PC-3 (cell line): Measurements from ENCODE around the gene SLC35D1. TPM values are rescaled to one million over a fixed set of nuclear protein-coding genes. Genes with fewer than 3 reads are reported as not detected.

Experiments
- ATAC-seq: fragments of 200-7000 bp; cut with Tn5 transposase; 2 replicates; pipeline ENCODE4 v1.9.1; 2020; ENCODE audit warnings: mild to moderate bottlenecking, moderate library complexity
- BruUV-seq: library from RNA; stranded (reverse); fragments of 400-500 nt; replicated peaks from 2 replicates; lab custom pipeline; 2021; lab: Mats Ljungman, UMichigan
- CTCF ChIA-PET: fragments of 300-600 bp; sonication (Branson Sonifier 250); formaldehyde crosslinking; loops from one replicate; lab custom pipeline; 2022; ENCODE audit warnings: antibody characterized with exemption; lab: Charles Lee
- POLR2A ChIA-PET: fragments of 300-600 bp; sonication (Branson Sonifier 250); formaldehyde crosslinking; loops from one replicate; lab custom pipeline; 2022; ENCODE audit warnings: antibody characterized with exemption; ENCODE audit not compliant: unreplicated experiment; lab: Charles Lee
- DNase-seq: peaks from one replicate; pipeline ENCODE4 v3.0.0-alpha.2; 2015
- H2AFZ ChIP-seq: fragments of 300-600 bp; sonication (generic); 2 replicates; pipeline ENCODE4 v1.6.0; 2016; ENCODE audit warnings: antibody characterized with exemption, low read length
- H3F3A ChIP-seq: fragments of 300-600 bp; sonication (generic); one replicate; pipeline ENCODE4 v1.6.0; 2017; ENCODE audit warnings: antibody characterized with exemption, low read length, control low read depth, mild to moderate bottlenecking; ENCODE audit not compliant: unreplicated experiment
- H3K27ac ChIP-seq: fragments of 300-600 bp; sonication (generic); 2 replicates; pipeline ENCODE4 v1.5.1; 2016; ENCODE audit warnings: mild to moderate bottlenecking, low read length
- H3K27me3 ChIP-seq: fragments of 300-600 bp; sonication (generic); 2 replicates; pipeline ENCODE4 v1.6.1; 2016; ENCODE audit warnings: low read length, mixed read lengths
- H3K36me3 ChIP-seq: fragments of 300-600 bp; sonication (generic); 2 replicates; pipeline ENCODE4 v1.6.1; 2016; ENCODE audit warnings: low read depth, mixed run types, low read length, mixed read lengths
- H3K4me1 ChIP-seq: fragments of 300-600 bp; sonication (generic); 2 replicates; pipeline ENCODE4 v1.5.1; 2016; ENCODE audit warnings: low read length; ENCODE audit not compliant: insufficient read depth
- H3K4me2 ChIP-seq: fragments of 300-600 bp; sonication (generic); 2 replicates; pipeline ENCODE4 v1.6.0; 2016; ENCODE audit warnings: low read length
- H3K4me3 ChIP-seq: fragments of 300-600 bp; sonication (generic); 2 replicates; pipeline ENCODE4 v1.5.1; 2016; ENCODE audit warnings: mild to moderate bottlenecking, low read length, mixed read lengths
- H3K79me2 ChIP-seq: fragments of 300-600 bp; sonication (generic); 2 replicates; pipeline ENCODE4 v1.6.1; 2017; ENCODE audit warnings: low read length, mixed read lengths
- H3K9ac ChIP-seq: fragments of 300-600 bp; sonication (generic); 2 replicates; pipeline ENCODE4 v1.6.0; 2016; ENCODE audit warnings: mild to moderate bottlenecking, low read length
- H3K9me2 ChIP-seq: fragments of 300-600 bp; sonication (generic); replicated peaks from 2 replicates; pipeline ENCODE4 v1.6.1; 2016; ENCODE audit warnings: mixed run types, low read length, mixed read lengths
- H3K9me3 ChIP-seq: fragments of 300-600 bp; sonication (generic); 2 replicates; pipeline ENCODE4 v1.6.1; 2016; ENCODE audit warnings: low read length, mixed read lengths
- H4K20me1 ChIP-seq: fragments of 300-600 bp; sonication (generic); 2 replicates; pipeline ENCODE4 v1.6.1; 2016; ENCODE audit warnings: low read length, mixed read lengths
- EZH2 ChIP-seq: fragments of 300-600 bp; sonication (generic); IDR thresholded peaks from one replicate; pipeline ENCODE4 v1.6.1; 2017; ENCODE audit warnings: antibody characterized with exemption, mild to moderate bottlenecking, low read length; ENCODE audit not compliant: unreplicated experiment
- EZH2phosphoT487 ChIP-seq: fragments of 300-600 bp; sonication (generic); IDR thresholded peaks from 2 replicates; pipeline ENCODE4 v1.6.1; 2018; ENCODE audit warnings: mild to moderate bottlenecking, antibody characterized with exemption, low read length, borderline replicate concordance
- intact Hi-C: fragments of 100-400 bp; cut with micrococcal nuclease; formaldehyde crosslinking; loops from 2 replicates; pipeline ENCODE4 v1.9.0; 2023
- total RNA-seq: library from RNA; depleted of rRNA; stranded (reverse); fragments of >200 nt; gene quantifications from 2 replicates; pipeline ENCODE4 v1.2.3, GENCODE V29; 2014; rRNA removed
- TF ChIP-seq, protein P1 (sequence below): fragments of 300-600 bp; sonication (generic); conservative IDR thresholded peaks from 2 replicates; pipeline ENCODE4 v1.5.1; 2017; ENCODE audit warnings: antibody characterized with exemption, low read depth, mild to moderate bottlenecking, low read length

Gene SLC35D1
- total RNA-seq, 1 experiment from 2014 or later, result 6.1 TPM

DNA sequence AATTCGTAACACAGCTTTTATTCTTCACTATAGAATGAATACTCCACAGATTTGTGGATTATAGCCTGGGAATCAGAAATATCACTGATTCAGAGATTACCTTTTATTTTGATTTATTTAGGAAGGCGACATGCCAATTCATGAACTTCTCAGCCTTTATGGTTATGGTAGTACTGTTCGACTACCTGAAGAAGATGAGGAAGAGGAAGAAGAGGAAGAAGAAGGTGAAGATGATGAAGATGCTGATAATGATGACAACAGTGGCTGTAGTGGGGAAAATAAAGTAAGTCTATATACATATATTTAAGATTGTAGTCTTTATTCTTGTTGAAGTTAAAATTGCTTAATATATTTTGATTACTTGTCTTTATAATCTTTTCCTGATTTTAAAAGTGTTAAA is 96.0 kb downstream of the SLC35D1 start:
- BruUV-seq, result no TSS peak
- H3K79me2 ChIP-seq, result no peaks in the 10 kb centered on the region
- H3K9me2 ChIP-seq, result no peaks in the 10 kb centered on the region
- no peak overlapping the region for H2AFZ ChIP-seq
- no peak overlapping the region for H3K4me3 ChIP-seq
- H3K9ac ChIP-seq, result no peak overlapping the region
- DNase-seq (no peak), ATAC-seq (no peak)
- POLR2A ChIA-PET, result no interaction called here
- TF ChIP-seq, protein P1, sequence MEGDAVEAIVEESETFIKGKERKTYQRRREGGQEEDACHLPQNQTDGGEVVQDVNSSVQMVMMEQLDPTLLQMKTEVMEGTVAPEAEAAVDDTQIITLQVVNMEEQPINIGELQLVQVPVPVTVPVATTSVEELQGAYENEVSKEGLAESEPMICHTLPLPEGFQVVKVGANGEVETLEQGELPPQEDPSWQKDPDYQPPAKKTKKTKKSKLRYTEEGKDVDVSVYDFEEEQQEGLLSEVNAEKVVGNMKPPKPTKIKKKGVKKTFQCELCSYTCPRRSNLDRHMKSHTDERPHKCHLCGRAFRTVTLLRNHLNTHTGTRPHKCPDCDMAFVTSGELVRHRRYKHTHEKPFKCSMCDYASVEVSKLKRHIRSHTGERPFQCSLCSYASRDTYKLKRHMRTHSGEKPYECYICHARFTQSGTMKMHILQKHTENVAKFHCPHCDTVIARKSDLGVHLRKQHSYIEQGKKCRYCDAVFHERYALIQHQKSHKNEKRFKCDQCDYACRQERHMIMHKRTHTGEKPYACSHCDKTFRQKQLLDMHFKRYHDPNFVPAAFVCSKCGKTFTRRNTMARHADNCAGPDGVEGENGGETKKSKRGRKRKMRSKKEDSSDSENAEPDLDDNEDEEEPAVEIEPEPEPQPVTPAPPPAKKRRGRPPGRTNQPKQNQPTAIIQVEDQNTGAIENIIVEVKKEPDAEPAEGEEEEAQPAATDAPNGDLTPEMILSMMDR, result no peak
- TF ChIP-seq EZH2 (no peak), EZH2phosphoT487 (no peak)
- no peaks in the 10 kb centered on the region for H4K20me1 ChIP-seq
- H3K9me3 ChIP-seq, result no peaks in the 10 kb centered on the region
- no peaks in the 10 kb centered on the region for H3K27me3 ChIP-seq
- H3K36me3 ChIP-seq, result peaks cover 46% of the 10 kb centered on the region; the same call in 1 of the 2 replicates
- no peak overlapping the region for H3K27ac ChIP-seq
- intact Hi-C loops, result no loop called here
- no peaks in the 10 kb centered on the region for H3K4me1 ChIP-seq
- CTCF ChIA-PET, result no interaction called here
- no peak overlapping the region for H3K4me2 ChIP-seq
- no peaks in the 10 kb centered on the region for H3F3A ChIP-seq

DNA sequence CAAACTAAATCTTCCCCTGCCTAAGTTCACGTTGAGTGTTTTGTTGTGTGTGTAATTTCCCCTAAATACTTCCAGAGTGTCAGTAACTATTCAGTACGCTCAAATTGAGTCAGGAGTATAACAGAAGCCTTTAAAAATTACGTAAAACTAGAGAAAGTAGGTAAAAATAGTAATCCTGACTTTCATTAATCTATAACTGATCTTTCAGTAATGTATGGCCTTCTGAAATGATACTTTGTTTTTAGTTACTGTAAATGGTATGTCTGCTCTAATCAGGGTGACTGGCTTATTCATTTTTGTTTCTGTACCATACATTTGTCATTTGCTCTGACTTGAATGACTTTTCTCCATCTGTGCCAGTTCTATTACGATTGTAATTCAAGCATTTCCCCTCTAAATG is 99.7 kb downstream of the SLC35D1 start:
- BruUV-seq, result no TSS peak

DNA sequence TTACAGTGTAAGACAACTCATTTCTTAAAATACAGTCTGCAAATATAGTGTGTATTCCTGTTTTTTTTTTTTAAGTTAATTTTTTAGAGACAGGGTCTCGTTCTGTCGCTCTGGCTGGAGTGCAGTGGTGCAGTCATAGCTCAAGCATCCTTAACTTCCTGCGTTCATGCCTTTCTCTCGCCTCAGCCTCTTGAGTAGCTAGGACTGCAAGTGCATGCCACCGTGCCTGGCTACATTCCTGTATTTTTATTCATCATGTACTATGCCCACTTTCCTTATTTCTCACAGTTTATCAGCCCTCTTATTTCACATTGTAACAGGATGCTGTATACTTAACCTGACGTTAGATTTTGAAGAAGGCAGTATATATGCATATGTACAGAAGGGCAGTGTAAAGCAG is 102.4 kb downstream of the SLC35D1 start:
- no peak overlapping the region for H3K4me2 ChIP-seq
- no peaks in the 10 kb centered on the region for H3F3A ChIP-seq
- no peaks in the 10 kb centered on the region for H3K9me3 ChIP-seq
- no peaks in the 10 kb centered on the region for H3K79me2 ChIP-seq
- H3K36me3 ChIP-seq, result peaks cover 38% of the 10 kb centered on the region; the same call in 1 of the 2 replicates
- BruUV-seq, result no TSS peak
- intact Hi-C loops, result no loop called here
- TF ChIP-seq, protein P1, result no peak
- no peak for TF ChIP-seq EZH2phosphoT487
- TF ChIP-seq EZH2, result no peak
- no peaks in the 10 kb centered on the region for H4K20me1 ChIP-seq
- DNase-seq, result no peak
- no peak overlapping the region for H3K9ac ChIP-seq
- no peak overlapping the region for H3K27ac ChIP-seq
- ChIA-PET POLR2A (no interaction called here), CTCF (no interaction called here)
- H3K4me1 ChIP-seq, result no peaks in the 10 kb centered on the region
- no peak for ATAC-seq
- H3K27me3 ChIP-seq, result no peaks in the 10 kb centered on the region
- H3K9me2 ChIP-seq, result no peaks in the 10 kb centered on the region
- no peak overlapping the region for H3K4me3 ChIP-seq
- H2AFZ ChIP-seq, result no peak overlapping the region

More for the DNA sequence above, 99.7 kb downstream of the SLC35D1 start:
- Histone ChIP-seq H3K9me2 (no peaks in the 10 kb centered on the region), H3K27me3 (no peaks in the 10 kb centered on the region), H4K20me1 (no peaks in the 10 kb centered on the region), H2AFZ (no peak overlapping the region), H3K4me2 (no peak overlapping the region), H3K9me3 (no peaks in the 10 kb centered on the region), H3K79me2 (no peaks in the 10 kb centered on the region), H3K4me3 (no peak overlapping the region), H3K36me3 (peaks cover 32% of the 10 kb centered on the region; the same call in 1 of the 2 replicates), H3K9ac (no peak overlapping the region), H3F3A (no peaks in the 10 kb centered on the region), H3K4me1 (no peaks in the 10 kb centered on the region), H3K27ac (no peak overlapping the region)
- no peak for DNase-seq
- intact Hi-C loops, result no loop called here
- ChIA-PET POLR2A (no interaction called here), CTCF (no interaction called here)
- TF ChIP-seq EZH2, result no peak
- TF ChIP-seq, protein P1, result no peak
- TF ChIP-seq EZH2phosphoT487, result no peak
- no peak for ATAC-seq

Other genes starting within 250 kb of the SLC35D1 start
- gene DNAI4, start 129.3 kb downstream of the SLC35D1 start, total RNA-seq, result 0.46 and 1.6 TPM in 2 replicates
- gene MIER1, start 129.2 kb downstream of the SLC35D1 start, total RNA-seq, result 11.5 and 11.8 TPM in 2 replicates
- gene C1orf141, start 80.8 kb upstream of the SLC35D1 start, total RNA-seq, result not detected in 2 replicates
- gene IL23R, start 112.3 kb upstream of the SLC35D1 start, total RNA-seq, result not detected in 2 replicates